Endometrium (tissue), 2 donors: ENCODE results near the gene LIMS2.

Source experiments
- FAIRE-seq: peaks from 2 replicates; lab custom pipeline; 2012; peaks lifted over from hg19 to GRCh38; lab: Jason Lieb, UNC
- donor health status: control.
- donor health status: control.

LIMS2 gene

DNA sequence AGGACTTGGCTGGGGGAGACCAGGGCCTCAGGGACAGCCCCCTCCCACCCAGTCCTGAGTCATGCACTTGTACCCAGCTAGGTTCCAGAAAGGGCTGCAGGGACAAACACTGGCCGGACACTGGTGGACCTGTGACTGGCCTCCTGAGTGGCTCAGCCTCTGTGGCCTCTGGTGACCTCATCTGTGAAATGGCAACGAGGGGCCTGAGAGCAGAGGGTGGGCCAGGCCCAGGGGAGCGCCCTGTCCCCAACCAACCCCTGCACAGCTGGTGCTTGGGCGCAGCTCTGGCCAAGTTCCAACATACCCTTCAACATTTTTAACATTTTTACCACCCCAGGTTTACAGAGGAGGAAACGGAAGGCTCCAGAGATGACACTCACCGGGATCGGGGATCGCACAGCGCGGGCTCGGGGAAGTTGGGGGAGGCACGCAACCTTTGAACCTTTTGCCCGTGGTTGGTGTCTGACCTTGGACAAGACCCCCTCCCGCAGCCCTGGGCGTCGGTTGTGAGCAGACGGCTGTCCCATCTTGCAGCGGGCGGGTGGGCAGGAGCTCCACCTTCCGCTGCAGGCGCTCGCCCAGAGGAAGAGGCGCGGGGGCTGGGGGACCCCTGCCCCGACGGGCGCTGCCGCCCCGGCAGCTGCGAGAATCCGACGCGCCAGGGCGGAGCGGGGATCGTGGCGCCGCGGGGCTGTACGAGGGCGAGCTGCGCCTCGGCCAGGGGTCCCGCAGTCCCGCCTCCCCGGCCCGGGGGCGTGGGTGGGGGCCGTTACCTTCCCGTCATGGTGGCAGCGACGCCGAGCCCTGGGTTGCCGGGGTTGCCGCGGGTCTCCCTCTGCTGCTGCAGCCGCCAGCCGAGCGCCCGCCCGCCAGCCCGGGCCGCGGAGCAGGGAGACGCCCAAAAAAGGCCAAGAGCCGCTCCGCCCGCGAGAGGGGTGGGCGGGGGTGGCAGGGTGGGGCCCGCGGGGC, 805 bp downstream of the LIMS2 start:
- FAIRE-seq, result no peak

DNA sequence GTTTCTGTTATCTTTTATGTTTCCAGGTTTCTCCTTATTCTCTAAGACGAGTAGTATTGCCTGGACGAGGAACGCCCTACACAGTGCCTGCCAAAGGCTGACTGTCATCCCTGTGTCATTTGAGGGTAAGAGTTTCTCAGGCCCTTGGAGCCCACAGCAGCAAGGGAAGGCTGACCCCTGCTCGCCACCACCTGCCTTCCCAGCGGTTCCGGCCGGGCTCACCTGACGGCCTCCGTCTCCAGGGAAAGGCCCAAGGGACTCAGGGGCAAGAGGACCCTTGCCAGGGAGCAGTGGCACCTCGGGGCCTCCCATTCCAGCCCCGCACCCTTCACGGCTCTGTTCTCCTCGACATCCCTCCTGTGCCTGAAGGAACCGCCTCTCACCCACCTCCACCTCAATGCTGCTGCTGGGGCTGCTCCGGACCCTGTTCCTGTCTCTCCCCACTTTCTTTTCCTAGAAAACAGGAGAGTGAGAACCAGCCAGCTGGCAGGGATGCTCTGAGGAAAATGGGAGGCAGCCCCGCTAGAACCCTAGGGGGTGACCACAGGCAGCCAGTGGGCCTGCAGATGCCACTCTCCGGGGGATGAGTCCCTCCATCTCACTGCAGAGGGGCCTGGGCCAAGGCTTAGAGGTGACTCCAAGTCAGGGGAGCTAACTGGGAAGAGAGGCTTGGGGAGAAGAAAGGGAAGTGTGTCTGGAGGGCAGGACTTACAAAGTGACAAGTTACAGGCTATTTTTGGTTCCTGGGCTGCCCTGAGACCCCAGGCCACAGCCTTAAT, 1.9 kb downstream of the LIMS2 start:
- FAIRE-seq, result no peak

DNA sequence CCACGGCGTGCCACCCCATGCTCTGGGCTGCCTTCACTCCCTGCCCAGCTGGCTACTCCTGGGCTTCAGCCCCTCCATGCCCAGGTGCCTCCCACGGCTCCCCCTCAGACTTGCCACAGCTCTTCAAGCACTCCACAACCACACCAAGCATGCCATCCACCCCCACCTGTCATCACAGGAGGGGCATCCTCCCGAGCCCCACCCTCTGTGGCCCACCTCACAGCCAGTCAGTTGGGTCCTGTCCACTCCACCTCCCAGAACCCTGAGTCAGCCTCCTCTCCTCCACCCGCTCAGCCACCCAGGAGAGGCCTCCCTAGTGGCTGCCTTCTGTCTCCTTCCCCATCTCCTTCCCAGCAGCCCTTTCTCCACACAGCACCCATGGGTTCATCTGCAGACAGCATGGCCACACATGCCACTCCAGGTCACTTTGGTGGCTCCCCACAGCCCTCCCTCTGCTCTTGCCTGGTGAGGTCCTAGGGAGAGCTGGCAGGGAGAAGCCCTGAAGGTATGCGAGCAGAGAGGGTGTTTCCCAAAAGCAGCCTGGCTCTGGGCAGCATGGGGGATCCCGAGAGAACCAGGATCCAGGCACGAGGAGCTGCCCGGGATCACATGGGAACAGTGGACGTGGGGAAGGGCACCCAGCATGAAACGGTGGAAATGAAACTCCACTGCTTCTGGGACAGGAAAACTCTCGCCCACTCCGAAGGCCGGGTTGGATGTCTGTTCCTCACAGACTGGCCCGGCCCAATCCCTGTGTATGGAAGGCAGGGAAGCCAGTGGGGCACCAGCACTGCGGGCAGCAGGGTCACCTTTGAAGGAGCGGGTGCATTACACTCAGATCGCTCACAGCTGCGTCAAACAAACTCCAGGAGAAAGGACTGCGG, 2.7 kb downstream of the LIMS2 start:
- FAIRE-seq, result no peak

DNA sequence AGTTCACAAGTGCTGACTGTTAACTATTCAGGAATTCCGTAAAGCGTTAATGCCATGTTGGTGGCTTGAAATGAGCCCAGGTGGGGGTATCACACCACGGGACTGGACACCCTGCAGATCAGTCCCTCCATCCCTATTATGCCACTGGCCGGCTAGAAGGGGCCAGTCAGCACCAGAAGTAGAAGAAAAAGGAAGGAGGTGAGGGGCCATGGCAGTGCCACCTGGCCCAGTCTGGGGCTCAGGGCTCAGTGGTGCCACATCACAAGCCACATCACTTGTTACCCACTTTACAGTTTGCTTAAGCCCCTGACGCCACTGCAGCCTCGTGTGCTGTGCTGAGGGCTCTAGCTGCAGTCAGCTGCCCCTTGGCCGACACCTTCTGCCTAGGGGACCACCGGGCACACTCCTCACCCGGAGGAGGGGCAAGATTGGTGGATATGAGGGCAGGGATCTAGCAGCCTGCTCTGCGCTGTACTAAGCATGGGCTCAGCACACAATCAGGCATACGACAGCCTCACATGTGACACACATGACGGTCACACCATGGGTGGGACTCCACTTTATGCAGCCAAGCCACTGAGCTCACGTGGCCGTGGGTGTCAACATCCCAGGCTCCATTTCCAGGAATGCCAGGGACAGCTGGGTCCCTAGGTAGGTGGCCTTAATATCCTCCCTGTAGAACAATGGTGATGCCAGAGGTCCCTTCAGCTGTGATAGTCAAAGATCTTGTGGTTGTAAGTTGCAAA, 3.6 kb downstream of the LIMS2 start:
- FAIRE-seq, result no peak

DNA sequence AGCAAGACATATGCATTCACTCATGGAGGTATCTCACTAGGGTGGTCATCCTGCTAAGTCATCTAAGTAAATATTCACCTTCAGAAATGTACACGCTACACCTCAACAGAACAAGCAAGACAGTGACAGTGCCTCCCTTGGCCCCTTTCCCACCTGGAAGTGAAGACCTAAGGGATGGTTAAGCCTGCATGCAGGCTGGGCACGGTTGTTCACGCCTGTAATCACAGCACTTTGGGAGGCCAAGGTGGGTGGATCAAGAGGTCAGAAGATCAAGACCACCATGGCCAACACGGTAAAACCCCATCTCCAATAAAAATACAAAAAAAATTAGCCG, 4.4 kb downstream of the LIMS2 start:
- FAIRE-seq, result no peak

DNA sequence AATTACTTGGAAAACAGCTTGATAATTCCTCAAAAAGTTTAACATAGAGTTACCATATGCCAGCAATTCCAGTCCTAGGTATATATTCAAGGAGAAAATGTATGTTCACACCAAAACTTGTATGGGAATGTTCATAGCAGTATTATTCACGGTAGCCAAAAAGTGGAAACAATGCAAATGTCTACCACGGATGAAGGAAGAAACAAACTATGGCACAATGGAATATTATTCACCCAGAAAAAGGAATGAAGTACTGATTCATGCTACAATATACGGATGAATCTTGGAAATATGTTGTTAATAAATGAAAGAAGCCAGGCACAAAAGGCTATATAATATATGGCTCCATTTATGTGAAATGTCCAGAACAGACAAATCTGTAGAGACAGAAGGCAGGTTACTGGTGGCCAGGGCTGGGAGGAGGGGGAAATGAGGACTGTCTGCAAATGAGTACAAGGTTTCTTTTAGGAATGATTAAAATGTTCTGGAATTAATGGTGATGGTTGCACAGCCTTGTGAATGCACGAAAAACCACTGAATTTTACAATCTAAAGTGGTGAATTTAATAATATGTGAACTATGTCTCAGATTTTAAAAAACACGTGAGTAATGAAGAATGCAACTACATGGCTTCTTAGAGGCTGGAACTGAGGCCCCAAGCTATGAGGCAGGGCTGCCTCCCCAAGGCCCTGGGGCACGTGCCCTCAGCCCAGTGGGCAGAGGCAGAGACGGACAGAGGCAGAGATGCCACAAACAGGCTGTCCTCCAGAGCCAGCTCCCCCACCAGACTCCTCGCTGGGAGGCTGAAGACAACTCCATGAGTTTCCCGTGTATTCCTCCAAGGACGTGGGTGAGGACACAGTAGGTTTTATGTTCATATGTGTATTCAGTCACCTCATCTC, 5.0 kb downstream of the LIMS2 start:
- FAIRE-seq, result no peak

DNA sequence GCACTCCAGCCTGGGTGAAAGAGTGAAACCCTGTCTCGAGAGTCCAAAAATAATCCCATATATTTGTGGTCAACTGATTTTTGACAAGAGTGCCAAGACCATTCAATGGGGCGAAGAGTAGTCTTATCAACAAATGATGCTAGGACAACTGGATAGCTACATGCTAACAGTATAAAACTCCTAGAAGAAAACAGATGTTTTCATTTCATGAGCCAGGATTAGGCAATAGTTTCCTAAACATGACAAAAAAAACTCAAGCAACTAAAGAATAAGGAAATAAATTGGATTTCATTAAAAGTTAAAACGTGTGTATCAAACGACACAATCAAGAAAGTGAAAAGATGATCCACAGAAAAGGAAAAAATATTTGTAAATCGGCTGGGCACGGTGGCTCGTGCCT, 6.3 kb downstream of the LIMS2 start:
- no peak for FAIRE-seq

DNA sequence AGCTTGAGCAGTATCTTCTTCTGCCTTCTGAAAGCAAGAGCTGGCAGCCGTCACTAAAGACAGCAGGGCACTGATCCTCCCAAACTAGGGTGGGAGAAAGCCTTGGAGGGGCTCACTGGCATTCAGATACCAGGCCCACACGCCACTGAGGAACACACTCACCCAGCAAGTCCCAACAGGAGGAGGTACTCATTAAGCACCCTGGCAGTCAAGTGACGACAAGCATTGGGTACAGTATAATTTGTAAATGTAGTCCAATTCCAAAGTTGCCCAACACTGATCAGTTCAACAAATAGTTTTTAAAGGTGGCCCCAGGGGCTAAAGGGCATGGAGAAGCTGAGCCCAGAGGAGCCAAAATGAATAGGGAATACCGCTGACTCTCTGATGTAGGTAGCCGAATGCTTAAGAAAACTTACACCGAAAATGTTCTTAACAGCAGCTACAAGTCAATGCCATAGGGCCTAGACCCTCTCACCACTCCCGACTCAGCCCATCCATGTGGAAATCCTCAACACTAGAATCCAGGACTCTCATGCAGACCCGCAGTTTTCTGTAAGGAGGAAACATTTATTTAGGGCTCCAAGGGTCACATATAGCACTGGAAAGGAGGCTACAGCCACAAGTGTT, 9.9 kb downstream of the LIMS2 start:
- FAIRE-seq, result no peak

DNA sequence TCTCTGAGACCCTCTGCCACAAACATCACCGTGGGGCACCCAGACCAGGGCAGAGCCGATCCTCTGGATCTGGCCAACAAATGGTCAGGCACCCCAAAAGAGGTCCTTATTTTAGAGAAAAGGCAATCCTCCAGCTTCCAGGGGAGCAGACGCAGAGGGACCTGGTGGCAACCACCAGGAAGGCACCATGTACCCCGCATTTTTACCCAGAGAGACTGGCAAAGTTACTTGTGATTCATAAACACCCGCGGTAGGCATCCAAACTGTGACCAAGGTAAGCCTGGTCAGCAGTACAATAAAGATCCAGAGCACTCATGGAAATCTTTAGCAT, 10.5 kb downstream of the LIMS2 start:
- FAIRE-seq, result no peak

DNA sequence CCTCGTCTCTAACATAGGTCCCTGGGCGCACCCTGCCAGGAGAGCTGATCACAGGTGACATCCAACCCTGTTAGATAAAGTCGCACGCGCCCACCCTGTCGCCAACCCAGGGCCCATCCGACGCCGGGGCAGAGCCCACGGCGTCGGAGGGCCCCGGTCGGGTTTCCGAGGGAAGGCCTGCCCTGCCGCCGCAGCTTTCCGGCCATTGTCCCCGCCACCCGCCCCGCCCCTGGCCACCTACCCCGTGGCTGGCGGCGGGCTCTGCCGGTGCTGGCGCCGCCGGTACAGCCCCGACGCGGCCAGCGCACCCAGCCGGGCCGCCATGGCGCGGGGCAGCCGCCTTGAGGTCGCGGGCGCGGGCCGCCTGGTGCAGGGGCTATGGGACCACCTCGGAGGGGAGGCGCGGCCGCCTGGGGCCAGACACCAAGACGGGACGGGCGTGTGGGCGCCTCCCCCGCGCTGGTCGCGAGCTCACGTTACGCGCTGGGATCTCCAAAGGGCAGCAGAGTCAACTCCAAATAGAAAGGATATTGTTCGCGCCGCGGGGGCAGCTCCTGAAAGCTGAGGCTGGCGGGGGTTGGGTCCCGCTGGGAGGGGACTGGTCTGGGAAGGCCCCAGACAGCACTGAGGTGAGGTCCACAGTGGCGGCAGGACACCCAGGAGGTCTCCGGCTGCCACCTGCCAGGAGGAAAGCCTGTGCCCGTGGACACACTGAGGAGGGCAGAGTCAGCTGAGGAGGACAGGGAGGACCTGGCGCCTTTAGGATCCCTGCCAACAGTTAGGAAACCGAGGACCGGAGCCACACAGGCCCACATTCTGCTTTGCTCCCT, 11.1 kb downstream of the LIMS2 start:
- FAIRE-seq, result no peak

DNA sequence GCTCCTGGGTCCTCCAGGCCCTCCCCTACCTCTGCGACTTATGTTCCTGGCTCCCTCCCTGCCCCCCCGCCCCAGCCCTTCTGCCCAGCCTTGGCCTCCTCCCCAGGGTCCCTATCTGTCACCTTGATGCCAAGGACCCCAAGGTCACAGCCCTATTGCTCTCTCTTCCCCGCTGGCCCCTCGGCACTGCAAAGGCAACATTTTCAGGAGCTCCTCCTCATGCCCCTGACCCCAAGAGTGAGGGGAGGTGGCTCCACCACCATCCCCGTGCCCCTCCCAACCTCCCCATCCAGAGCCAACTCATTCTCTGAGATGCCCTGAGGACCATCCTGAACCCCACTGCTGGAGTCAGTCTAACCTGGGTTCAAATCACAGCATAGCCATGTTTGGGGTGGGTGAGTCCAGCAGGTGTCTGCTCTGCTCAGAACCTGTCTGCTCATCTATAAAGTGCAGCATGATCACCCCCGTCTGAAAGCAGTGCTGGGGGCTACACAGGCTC, 11.7 kb downstream of the LIMS2 start:
- no peak for FAIRE-seq

DNA sequence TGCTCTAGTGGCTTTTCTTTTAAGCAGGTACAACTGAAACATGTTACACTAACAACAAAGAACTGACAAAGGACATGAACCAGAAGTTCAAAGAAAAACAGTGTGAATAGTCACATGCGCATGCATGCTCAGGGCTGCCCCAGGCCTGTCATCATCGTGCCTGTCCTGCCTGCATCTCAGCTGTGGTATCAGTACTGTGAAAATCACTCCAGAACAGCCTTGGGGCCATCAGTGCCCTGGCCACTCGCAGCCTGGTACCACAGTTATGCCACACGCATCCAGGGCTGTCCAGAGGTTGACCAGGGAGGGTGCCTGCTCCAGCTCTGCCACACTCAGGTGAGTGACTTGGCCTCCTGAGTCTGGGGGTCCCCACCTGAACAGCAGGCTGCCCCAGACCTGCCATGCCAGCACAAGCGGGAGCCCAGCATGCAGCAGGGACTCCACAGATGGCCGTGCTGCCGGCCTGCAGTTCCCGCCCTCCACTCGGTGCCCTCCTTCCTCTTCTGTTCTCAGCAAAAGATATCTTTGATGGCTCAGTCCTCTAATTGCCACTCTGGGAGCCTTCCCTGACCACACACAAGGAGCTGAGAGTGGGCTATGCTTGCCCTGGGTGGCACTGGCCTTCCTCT, 12.3 kb downstream of the LIMS2 start:
- FAIRE-seq, result no peak

DNA sequence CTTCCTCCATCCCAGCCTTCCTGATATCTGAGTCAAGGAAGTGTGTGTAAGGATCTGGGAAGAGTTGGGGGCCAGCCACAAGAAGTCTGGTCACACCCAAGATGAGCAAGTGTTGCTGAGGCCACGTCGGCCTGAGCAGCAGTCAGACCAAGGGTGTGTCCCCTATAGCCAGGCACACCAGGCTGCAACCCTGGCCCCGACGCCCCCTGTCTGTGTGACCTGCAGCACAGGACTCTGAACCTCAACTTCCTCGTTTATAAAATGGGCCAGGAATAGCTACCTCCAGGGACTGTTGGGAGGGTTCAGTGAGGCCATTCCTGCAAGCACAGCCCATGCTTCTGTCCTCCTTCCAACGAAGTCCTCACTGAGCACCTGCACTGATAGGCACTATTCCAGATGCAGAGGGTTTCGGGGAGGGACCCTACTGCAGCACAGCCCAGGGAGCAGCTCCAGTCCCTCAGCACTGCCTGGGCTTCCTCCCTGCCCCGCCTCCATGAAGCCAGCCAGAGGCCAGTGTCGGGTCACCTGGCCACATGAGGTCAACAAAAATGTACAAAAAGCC, 13.3 kb downstream of the LIMS2 start:
- FAIRE-seq, result no peak

DNA sequence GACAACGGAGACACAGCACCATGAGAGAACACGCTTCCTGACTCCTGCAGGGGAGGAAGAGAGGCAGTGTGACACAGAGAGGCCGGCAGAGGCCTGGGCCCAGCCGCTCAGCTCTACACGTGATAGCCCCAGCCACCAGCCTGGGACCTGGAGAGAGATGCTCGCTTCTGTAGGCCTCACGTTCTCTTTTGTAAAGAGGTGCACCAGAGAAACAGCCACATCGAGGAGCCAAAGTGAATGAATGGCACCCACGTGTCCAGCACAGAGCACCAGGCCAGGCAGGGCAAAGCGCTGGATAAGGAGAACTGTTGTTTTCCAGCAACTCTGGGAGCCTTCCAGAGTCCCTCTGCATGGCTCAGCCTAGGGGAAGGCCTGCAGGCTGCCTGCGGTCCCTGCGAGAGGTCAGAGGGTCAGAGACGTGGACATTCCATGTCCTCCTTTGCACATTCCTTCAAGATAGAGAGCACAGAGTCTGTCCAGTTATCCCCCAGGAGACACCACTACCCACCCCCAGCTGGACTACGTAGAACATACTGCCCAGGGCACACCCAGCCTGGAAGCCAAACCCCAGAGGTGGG, 14.2 kb downstream of the LIMS2 start:
- FAIRE-seq, result no peak

DNA sequence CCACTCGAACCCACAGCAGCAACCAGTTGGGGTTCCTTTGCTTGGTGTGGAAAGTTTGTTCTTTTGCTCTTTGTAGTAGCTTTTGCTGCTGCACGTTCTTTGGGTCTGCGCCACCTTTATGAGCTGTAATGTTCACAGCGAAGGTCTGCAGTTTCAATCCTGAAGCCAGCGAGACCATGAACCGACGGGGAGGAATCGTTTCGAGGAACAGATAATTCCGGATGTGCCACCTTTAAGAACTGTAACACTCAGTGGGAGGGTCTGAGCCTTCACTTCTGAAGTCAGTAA, 15.1 kb downstream of the LIMS2 start:
- FAIRE-seq, result no peak

DNA sequence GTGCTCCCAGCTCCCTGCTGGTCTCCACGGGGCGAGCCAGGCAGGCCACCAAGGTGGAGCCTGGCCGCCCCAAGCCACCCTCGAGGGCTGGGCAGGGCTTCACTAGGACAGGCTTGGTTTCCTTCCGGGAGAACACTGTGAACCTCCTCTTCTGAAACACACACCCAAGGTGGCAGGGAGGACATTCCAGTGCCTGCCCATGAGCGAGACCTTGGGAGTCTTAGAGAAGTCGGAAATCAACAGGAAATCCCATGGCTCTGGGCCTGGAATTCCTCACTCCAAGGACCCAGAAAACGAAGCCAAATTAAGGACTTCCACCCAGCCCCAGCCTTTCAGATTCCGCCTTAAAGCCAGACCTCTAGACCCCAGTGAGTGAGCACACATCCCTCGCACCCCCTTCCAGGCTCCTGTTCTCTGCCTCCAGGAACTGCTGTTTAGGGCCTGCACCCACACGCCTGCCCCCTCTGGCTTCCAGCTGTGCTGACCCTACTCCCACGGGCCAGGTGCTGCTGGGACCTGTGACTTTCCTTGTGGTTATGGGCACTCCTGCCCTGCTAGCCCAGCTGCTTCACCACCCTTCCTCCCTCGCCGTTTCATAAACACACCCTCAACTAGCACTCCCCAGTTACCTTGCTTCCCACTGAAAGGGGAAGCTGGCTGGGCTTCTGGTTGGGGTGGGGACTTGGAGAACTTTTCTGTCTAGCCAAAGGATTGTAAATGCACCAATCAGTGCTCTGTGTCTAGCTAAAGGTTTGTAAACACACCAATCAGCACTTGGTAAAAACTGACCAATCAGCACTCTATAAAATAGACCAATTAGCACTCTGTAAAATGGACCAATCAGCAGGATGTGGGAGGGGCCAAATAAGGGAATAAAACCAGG, 15.7 kb downstream of the LIMS2 start:
- no peak for FAIRE-seq
